Measurements from ENCODE around the gene JADE1.

GRCh38 chr4:128837198-128837597, 27.7 kb downstream of the JADE1 start:
- TF ChIP-seq CTCF (IDR thresholded peaks at IDR 0.05) = no peak
- no peak for TF ChIP-seq POLR2AphosphoS5 (IDR thresholded peaks at IDR 0.05)
